IPS-18c (cell line): ENCODE data around the gene ELFN1.
A peak's percentile ranks its signal among the peaks of the same experiment; 100 is the strongest.

Experiments
- H3K4me3 ChIP-seq: 2 replicates; pipeline ENCODE4 v1.7.0; 2013; ENCODE audit warnings: low read depth, mild to moderate bottlenecking, low read length, moderate library complexity; ENCODE audit not compliant: insufficient read depth
- H3K9me3 ChIP-seq: one replicate; pipeline ENCODE4 v1.6.1; 2013; ENCODE audit warnings: mild to moderate bottlenecking, low read length, moderate library complexity; ENCODE audit not compliant: control insufficient read depth, insufficient read depth

The ELFN1 gene

GRCh38 chr7:1748839-1749173 is 78.7 kb downstream of the ELFN1 start:
- H3K4me3 ChIP-seq, result no peak overlapping the region
- no peaks in the 10 kb centered on the region for H3K9me3 ChIP-seq

- no peak overlapping the region for H3K4me3 ChIP-seq
- H3K9me3 ChIP-seq, result no peaks in the 10 kb centered on the region
Measured at GRCh38 chr7:1749351-1749863, 79.3 kb downstream of the ELFN1 start.

DNA sequence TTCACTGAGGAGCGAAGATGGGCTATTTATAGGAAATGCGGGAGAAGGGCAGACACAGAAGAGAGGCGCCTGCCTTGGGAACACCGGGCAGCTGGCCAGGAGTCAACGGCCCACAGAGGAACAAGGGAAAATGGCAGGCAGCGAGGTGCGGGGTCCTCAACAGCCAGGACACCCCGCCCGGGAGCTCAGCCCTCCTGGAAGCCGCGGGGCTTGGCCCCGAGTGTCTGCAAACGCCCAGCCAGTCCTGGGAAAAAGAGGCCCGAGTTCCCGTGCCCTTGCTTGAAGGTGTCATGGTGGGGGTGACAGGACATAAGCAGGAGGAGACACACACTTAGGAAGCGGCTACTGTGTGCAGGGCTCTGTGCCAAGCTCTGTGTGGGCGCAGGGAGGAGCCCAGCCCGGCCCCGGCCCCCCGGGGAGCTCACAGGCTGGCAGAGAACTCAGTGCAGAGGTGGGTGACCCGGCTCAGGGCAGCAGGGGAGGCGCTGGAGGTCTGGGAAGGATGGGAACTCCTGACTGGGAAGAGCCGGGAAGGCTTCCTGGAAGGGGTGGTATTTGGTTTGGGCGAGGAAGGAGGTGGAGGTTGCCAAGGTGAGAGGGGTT is 79.9 kb downstream of the ELFN1 start:
- no peak overlapping the region for H3K4me3 ChIP-seq
- no peaks in the 10 kb centered on the region for H3K9me3 ChIP-seq

DNA sequence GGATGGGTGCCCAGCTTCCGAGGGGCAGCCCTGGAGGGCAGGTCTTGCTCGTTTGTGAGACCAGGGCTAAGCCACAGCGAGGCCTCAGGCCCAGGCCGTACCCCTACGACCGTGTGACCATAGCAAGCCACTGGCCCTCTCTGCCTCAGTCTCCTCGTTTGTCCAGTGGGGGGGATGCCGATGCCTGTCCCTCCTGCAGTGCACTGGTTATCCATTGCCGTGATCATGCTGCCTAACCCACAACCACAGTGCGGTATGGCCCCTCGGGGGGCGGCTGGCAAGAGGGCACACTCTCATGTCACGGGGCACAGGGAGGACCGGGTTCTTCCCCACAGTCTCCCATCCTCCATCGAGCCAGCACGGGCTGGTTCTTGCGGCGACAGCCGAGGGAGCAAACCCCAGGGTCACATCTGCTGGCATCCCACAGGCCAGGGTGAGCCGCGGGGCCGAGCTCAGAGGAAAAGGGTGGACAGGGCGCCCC is 80.5 kb downstream of the ELFN1 start:
- no peaks in the 10 kb centered on the region for H3K9me3 ChIP-seq
- no peak overlapping the region for H3K4me3 ChIP-seq

DNA sequence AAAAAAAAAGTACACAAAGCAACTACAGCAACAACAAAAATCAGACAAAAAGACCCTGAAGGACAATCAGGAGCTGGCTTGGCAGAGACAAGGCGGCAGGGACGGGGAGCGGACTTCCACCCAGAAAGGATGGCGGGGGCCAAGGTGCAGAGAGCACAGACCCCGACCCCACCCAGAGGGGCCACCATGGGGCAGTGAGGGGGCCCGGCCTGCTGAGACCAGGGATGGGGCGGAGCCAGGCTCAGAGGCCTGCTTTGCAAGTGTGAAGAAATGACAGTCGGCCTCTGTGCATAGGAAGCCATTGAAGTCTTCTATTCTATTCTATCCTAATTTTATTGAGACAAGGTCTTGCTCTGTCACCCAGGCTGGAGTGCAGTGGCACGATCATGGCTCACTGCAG is 82.0 kb downstream of the ELFN1 start:
- Histone ChIP-seq H3K9me3 (no peaks in the 10 kb centered on the region), H3K4me3 (no peak overlapping the region)

- H3K4me3 ChIP-seq, result no peak overlapping the region
Measured at GRCh38 chr7:1752771-1753563, 82.9 kb downstream of the ELFN1 start.

DNA sequence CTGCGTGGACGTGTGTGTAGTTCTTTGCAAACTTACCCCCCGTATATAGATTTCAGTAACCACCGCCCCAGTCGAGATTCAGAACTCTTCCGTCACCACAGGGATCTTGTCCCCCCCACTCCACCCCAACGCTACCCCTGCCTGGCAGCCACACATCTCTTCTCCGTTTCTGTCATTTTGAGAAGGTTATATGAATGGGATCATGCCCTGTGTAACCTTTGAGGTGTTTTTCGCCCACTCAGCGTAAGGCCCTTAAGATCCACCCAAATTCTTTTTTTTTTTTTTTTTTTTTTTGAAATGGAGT is 83.4 kb downstream of the ELFN1 start:
- H3K9me3 ChIP-seq, result no peaks in the 10 kb centered on the region
- no peak overlapping the region for H3K4me3 ChIP-seq

More at GRCh38 chr7:1752771-1753563, 82.9 kb downstream of the ELFN1 start:
- H3K9me3 ChIP-seq, result no peaks in the 10 kb centered on the region

DNA sequence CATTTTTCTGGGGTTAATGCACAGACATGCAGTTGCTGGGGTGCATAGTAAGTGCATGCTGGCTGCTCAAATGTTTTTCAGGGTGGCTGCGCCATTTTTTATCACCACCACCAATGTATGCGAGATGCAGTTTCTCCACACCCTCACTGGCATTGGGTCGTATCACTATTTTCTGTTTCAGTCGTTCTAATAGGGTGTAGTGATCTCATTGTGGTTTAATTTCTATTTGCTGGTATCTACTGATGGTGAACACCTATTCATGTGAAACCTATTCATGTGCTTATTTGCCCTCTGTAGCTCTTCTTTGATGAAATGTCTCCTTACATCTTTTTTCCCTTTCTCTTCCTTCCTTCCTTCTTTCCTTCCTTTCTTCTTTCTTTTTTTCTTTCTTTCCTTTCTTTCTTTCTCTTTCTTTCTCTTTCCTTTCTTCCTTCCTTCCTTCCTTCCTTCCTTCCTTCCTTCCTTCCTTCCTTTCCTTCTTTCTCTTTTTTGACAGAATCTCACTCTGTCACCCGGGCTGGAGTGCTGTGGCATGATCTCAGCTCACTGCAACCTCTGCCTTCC is 84.3 kb downstream of the ELFN1 start:
- no peak overlapping the region for H3K4me3 ChIP-seq
- H3K9me3 ChIP-seq, result no peaks in the 10 kb centered on the region

- H3K9me3 ChIP-seq, result no peaks in the 10 kb centered on the region
- H3K4me3 ChIP-seq, result no peak overlapping the region
Measured at GRCh38 chr7:1755783-1756625, 85.9 kb downstream of the ELFN1 start.

GRCh38 chr7:1757601-1758000 is 87.5 kb downstream of the ELFN1 start:
- Histone ChIP-seq H3K9me3 (peaks cover 2% of the 10 kb centered on the region), H3K4me3 (no peak overlapping the region)

DNA sequence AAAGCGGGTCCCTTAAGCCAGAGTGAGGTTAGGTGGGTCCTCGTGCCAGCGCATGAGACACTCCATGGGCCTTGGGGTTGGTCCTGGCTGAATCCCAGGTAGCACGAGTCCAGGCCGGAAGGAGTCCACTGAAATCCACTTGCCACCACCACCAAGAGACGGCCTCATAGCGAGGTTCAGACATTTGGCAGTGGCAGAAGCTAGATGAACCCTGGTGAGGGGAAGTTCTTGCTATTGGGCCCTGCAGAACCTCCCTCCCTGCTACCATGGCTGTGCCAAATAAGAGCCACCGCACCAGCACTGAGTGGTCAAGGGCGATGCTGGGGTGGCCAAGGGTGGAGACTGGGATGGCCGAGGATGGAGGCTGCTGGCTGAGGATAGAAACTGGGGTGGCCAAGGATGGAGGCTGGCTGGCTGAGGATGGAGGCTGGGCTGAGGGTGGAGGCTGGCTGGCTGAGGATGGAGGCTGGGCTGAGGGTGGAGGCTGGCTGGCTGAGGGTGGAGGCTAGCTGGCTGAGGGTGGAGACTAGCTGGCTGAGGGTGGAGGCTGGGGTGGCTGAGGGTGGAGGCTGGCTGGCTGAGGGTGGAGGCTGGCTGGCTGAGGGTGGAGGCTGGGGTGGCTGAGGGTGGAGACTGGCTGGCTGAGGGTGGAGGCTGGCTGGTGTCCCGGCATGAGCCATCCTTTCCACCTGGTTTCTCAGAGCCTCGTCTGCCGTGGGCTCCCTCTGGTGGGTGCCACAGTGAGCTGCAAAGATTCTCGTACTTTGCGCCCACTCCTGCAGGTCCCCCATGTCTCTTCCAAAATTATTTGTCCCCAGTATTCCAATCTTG is 88.2 kb downstream of the ELFN1 start:
- Histone ChIP-seq H3K9me3 (peaks cover 8% of the 10 kb centered on the region), H3K4me3 (no peak overlapping the region)

GRCh38 chr7:1758859-1759521 is 88.9 kb downstream of the ELFN1 start:
- no peak overlapping the region for H3K4me3 ChIP-seq
- H3K9me3 ChIP-seq, result peaks cover 14% of the 10 kb centered on the region

GRCh38 chr7:1761097-1761496 is 91.0 kb downstream of the ELFN1 start:
- Histone ChIP-seq H3K9me3 (peaks cover 22% of the 10 kb centered on the region), H3K4me3 (no peak overlapping the region)

DNA sequence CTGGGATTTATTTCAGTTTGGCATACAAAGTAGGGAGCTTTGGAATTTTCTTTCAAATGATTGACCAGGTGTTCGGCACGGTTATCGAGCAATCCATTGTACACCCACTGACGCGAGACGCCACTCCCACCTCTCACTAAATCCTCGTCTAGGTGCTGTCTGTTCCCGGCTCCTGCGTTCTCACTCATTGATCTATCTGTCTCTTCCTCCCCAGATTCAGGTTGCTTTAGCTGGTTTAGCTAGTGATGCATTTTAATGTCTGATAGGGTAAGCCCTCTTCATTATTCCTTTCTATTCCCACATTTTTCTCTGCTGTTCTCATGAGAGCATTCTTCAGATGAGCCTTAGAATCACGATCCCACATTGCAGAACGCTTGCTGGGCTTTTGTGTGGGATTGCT is 91.7 kb downstream of the ELFN1 start:
- Histone ChIP-seq H3K9me3 (peaks cover 22% of the 10 kb centered on the region), H3K4me3 (no peak overlapping the region)

GRCh38 chr7:1762238-1762945 is 92.3 kb downstream of the ELFN1 start:
- Histone ChIP-seq H3K4me3 (peak overlapping the region; percentile 20; the same call in 1 of the 2 replicates), H3K9me3 (peaks cover 25% of the 10 kb centered on the region)

- Histone ChIP-seq H3K4me3 (no peak overlapping the region), H3K9me3 (peaks cover 25% of the 10 kb centered on the region)
Measured at GRCh38 chr7:1763033-1763432, 93.0 kb downstream of the ELFN1 start.
